GDM1 (cell line): ENCODE data around the gene ZNF420.

ENCODE experiments used
- DNase-seq: peaks from one replicate; lab custom pipeline; 2025; lab: John Stamatoyannopoulos, UW

Gene ZNF420

GRCh38 chr19:37148214-37148613, 70.0 kb downstream of the ZNF420 start:
- no peak for DNase-seq

GRCh38 chr19:37160153-37160552, 81.9 kb downstream of the ZNF420 start:
- no peak for DNase-seq

GRCh38 chr19:37165635-37166034, 87.4 kb downstream of the ZNF420 start:
- DNase-seq, result no peak

GRCh38 chr19:37172368-37173366, 94.4 kb downstream of the ZNF420 start, which contains the start of gene ZNF585A:
TSS of gene ZNF585A (minus strand) at chr19:37172695. CDS start at chr19:37169910, 2,785 bp downstream.
- DNase-seq, result peak; percentile 90
